Activated gamma-delta T cell treated with anti-CD3 and anti-CD28 coated beads, Interleukin-2, amount 50 U/mL, for 16 hours (primary cell): ENCODE measurements around the gene MTA2.
"Not testable (repeated sequence)": the region's sequence is repeated elsewhere in the genome, so short reads cannot be mapped to it uniquely, and the experiment has no call there.

ENCODE experiments used
- DNase-seq: peaks from one replicate; pipeline ENCODE4 v3.0.0-alpha.2; 2020; ENCODE audit warnings: low read depth

MTA2 gene

DNA sequence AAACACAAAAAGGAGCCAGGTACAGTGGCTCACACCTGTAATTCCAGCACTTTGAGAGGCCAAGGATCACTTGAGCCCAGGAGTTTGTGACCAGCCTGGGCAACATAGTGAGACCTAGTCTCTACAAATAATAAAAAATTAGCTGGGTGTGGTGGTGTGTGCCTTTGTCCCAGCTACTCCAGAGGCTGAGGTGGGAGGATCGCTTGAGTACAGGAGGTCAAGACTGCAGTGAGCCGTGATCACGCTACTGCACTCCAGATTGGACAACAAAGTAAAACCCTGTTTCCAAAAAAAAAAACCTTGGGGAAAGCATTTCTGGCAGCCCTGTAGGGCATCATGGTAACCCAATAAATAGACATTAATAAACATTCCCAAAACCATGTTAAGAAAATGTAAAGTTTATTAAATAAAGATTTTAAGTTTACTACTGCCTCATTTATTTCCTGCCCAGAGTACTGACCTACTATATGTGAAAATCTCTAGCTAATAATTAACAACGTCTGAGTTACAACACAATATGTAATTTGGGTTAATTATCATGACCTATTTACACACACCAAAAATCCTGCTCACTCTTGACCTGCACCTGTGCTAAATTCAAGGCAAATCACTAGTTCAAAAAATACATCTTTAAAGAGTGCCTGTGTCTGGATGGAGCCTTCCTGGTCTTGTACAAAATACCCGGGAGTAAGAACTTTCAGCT lies 36.4 kb downstream of the MTA2 start:
- DNase-seq, result no peak

DNA sequence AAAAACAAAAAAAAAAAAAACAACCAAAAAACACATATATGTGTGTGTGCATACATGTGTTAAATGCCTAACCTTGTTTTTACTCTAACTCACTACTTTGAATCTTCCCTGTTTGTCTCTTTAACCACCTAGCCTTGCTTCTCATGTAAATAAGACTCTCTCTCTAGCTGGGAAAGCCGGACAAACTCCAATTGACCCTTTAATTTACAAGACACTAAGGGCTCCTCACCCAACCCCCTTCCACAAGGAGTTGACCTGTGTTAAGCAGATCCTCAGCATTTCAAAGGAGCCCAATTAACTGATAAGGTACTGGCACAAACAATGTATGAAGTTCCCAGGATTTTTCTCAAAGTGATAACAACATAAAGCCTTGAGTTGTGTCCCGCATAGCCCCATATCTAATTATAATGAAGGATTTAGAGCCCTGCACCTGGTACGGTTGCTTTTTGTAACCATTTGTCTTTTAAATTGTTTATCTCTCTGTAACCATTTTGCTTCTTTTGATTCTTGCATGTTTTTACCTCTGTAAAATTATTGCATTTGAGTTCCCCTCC lies 39.9 kb downstream of the MTA2 start:
- DNase-seq, result not testable (repeated sequence)

DNA sequence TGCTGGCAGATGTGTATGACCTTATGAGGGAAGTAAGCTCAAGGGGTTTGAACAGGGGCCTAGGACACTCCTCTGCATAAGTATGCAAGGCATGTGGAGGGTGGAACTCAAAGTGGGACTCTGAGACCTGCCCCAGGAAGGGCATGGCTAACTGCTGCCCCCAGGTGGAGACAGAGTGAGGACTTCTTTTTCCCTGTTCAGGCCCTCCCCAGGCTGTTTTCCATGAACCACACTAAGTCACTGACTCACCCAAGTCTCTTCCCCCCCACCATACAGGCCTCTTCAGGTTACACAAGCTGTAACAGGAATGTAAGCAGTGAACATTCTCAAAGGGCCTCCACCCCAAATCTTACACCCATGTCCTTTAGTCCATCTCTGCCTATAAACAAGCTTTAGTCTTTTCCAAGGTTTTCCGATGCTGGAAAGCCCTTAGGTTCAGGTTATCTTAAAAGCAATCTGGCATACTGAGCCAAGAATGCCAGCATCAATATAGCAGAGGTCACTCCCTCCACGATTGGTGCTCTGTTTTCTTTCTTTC lies 41.0 kb downstream of the MTA2 start:
- DNase-seq, result peak; percentile 62

DNA sequence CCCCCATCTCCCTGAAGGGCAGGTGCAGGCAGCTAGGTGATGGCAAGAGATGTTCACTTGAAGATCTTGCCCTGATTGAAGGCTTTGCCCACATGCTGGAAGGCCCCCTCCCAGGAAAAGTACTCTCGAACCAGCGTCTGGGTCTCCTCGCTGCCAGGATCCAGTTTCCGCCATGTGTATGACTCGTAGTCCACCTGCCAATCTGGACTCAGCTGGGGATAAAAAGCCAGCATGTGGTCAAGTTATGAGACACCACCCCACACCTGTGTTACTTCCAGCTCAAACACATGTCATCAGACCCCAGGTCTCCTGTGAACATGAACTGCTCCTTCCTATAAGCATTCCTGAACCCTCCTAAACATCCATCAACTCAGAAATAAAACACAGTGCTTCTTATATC lies 42.0 kb downstream of the MTA2 start:
- not testable (repeated sequence) for DNase-seq

DNA sequence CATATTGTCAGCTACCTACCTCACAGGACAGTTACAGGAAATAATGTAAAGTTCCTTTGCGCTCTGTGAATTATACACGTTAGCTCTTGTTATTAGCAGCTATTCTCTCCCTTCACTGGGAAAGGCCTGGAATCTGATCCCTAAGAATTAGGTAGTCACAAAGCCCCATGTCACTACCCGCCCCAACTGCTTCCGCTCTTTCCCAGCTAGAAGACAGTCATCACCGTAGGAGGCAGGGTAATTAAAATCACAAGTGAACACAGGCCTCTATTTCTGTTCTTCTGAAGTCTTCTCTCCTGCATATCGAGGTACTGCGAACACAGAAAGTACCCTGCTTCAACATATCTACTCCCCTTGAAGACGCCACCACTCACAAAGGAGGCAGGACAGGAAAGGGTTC lies 42.5 kb downstream of the MTA2 start:
- no peak for DNase-seq

DNA sequence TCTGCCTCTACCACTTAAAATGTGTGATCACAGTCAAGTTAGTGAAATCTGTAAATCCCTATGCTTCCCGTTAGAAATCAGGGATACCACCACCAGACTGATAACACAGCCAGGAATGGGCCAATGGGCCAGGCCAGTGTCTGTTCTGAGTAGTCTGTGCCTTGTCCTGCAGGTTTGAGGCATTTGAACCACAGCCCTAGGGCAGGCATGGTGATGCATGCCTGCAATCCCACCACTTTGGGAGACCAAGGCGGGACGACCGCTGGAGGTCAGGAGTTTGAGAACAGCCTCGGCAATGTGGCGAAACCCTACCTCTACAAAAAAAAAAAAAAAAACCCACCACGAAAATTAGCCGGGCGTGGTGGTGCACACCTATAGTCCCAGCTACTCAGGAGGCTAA lies 43.0 kb downstream of the MTA2 start:
- DNase-seq, result no peak

DNA sequence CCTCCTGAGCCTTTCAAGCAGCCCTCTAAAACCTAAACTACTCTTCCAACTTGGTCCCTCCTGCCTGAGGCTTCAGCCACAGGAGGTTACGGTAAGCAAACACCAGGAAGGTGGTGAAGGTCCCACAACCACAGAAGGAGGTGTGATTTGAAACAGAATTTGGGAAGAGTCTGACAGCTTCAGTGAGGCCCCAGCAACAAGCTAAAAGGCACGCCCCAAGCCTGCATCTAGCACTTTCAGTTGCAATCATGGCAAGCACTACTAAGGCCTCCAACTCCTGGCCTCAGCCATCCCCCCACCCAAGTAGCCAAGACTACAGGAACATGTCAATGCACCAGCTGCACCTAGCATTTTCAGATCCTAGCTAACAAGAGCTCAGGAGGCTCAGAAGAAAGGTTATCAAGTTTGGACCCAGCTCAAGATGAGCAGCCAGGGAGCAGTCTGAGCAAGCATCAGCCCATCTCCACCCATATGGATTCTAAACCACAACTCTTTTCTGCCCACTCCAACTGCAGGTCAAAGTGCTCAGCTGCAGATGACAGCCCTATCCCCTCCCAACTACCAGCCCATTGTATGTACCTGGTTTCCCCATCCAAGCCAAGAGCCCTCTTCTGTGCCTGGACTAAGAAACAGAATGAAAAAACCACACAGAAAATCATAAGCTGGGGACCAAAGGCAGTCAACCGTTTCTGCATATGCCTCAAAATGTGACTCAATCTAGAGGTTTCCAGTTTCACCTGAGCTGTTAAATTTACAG lies 44.6 kb downstream of the MTA2 start:
- no peak for DNase-seq

DNA sequence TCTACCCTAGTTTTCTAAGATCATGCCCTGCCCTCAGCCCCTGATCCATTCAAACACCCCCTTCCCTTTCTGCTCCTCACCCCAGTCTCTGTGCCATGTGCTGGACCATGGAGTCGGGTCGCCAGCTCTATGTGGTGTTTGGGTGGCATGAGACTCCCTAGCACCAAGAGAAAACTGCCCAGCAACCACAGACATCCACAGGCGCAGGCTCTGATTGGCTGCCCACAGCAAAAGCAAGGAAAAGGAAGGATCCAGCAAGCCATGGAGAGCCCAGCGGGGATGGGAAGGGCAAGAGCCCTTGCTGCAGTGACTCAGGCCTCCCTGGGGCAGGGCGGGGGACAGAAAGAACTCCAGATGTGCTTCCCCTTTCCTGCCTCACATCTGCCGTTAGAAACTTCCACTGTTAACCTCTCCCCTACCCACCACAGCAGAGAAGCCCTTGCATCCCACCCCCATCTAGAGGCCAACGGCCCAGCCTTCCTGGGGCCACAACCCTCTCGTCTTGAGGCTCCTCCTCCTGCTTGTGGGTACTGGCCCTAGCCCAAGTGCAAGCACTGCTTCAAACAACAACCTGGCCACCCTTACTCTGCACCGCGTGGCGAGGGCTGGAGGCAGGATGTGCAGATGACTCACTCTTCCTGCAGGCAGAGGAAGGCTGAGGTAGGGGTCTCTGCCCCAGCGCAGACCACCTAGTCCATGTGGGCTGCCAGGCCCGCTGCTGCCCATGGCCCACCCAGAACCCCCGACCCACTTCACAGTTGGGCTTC lies 45.4 kb downstream of the MTA2 start:
- peak; percentile 77 for DNase-seq

DNA sequence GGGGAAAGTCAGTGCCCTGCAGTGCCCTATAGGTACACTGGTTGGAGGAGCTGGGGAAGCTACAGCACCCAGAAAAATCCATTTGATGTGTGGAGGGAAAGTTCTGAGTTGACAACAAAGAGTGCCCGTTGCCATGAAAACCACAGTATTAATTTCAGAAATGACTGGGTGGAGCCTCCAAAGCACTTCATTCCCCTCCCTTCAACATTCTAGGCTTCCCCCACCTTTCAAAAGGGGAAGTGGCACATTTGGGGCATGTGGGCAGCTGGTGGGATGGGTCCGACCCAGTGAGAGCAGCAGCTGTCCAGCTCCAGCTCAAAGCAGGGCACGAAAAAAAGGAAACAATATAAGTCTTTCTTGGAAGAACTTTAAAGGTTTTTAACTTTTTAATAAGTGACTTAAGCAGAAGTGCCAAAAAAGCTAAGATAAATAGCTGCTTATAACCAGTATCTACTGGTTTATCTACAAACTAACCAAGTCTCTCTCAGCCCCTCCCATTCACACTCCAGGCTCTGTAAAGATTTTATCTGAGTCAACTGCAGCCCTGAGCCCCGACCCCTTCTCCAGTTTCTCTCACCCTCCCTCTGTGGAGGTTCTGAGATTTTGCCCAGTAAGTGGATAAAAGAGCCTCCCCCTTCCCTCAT lies 46.1 kb downstream of the MTA2 start:
- no peak for DNase-seq

DNA sequence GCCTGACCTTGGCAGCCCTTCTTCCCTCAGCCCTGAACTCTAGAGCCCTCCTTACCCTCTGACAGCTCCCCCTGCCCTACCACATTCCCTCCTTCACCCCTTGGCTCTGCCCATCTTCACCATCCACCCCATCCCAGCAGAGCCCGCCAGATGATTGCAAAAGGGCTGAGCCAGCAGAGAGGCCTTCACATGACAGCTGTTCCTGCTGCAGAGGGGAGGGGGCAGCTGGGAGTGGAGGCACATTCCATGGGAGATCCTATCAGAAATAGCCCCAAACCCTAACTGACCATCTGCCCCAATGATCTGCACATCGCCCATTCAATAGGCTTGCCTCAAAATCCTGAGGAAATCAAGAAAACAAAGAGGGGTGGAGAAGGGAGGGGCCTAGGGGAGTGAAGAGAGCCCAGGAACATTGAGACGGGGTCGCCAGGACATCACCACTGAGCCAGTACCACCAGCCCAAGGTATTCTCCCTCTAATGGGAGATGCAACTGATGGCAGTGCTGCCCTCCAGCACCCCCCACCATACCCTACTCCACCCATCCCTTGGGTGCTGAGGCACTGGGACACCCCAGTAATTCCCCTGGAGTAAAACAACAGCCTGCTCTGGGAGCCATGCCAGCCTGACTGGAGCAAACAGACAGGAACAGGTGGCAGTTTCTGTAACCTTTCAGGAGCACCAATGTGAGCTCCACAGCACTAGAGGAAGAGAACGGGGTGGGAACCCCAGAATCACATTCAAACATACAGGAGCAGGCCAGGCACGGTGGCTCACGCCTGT lies 47.1 kb downstream of the MTA2 start:
- no peak for DNase-seq

DNA sequence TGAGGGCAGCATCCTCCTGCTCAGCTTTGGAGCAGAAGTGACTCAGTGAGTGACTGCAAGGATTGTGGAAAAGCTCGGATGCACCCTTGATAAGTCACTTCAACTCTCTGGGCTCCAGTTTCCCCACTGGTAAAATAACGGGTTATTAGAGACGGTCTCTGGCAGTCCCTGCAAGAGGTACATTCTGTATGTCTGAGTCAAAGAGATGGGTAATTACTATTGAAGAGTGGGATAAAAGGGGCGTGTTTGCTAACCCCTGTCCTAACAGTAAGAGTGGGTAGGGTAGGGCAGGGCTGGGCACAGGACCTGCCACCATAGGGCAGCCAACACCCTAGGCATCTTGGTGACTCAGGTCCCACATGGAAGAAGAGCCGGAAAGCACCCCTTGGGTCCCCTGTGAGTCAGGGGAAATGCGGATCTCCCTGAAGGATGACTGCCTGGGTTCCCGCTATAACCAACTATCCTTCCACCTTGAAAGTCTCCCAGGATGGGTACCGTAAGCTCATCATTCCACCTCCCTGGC lies 47.8 kb downstream of the MTA2 start:
- DNase-seq, result no peak

DNA sequence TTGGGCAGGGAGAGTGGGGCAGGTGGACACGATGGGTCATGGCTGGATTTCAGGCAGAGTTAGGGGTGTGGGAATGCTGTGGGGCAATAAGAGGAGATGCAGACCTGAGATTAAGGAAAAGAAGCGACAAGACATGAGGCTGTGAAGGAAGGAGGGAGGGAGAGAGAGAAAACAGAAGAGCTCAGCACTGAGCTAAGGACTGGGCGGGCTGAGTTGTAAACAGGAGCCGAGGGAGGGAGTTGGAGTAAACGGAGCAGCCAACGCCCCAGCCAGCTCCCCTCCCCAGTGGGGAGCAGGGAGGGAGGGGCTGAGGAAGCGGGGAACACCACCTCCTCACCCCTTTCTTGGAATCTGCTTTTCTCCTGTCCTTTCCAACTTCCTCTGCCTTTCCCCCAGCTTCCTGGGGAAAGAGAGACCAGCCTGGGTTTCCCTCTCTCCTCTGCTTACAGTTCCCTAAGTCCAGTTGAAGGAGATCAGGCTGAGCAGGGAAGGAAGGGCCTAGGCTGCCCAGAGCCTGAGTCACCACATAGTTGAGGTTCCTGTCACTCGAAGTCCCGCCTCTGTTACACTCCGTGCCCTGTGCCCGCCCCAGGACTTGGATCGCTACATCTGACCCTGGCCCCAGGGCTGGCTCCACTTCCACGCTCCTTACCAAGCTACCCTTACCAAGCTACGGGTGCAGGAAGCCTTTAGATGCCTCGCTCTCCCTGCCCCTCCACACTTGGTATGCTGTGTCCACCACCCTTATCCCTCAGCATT lies 48.4 kb downstream of the MTA2 start:
- DNase-seq, result no peak

DNA sequence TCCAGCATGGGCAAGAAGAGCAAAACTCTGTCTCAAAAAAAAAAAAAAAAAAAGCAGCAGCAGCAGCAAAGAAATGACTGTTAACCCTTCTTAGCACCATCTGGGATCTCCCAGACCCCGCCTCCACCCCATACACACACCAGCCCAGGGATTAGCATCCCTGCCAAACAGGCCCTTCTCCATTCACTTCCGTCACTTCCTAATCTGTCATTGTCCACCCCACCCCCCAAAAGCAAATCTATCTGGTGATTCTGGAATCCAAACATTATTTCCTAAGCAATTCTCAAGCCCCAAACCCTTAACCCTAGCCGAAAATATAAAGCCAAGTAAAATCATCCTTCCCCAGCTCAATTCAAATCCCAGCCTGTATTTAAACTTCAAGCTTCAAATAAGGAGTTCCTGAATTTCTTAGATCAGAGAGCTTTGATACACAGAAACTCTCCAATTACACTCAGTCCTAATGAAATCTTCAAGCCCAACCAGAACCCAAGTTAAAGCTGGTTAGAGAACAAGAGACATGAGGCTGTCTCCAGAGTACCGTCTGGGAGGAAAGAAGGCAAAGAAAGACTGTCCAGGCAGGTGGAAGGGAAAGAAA lies 49.1 kb downstream of the MTA2 start:
- no peak for DNase-seq

DNA sequence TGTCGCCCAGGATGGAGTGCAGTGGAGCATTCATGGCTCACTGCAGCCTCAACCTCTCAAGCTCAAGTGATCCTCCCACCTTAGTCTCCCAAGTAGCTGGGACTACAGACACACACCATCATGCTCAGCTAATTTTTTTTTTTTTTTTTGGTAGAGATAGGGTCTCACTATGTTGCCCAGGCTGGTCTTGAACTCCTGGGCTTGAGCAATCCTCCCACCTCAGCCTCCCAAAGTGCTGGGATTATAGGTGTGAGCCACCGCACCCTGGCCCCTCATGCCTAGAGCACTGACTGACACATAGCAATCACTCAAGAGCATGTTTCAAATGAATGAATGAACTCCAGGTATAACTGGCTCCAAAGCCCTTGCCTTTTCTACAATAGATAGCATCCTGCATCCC lies 51.2 kb downstream of the MTA2 start:
- DNase-seq, result not testable (repeated sequence)

DNA sequence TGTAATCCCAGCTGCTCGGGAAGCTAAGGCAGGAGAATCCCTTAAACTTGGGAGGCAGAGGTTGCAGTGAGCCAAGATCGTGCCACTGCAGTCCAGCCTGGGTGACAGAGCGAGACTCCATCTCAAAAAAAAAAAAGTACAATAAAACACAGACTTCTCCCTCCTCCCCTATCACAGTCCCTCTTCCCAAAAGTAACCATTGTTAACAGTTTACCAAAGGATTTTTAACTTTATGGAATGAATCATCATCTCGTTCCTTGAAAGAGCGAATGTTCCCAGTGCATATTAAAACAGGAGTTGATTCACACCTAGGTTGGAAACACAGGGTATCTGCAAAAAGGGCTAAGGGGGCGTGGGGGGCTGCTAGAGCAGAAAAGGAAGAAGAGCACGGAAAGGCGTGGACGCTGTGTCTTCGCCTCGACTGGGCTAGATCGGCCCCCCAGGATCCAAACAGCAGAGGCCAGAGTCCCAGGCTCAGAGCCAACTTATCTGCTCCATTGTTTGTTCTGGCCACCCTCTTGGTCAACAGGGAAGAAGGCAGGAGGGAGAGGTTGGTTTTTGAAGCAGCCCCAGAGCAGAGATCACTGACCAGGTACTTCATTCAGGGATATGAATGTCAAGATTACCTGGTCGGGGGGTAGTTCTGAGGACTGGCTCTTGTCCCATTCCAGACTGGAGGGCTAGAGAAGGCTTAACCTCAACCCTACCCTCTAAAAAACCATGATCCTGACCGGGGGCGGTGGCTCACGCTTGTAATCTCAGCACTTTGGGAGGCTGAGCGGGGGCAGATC lies 52.9 kb downstream of the MTA2 start:
- no peak for DNase-seq

DNA sequence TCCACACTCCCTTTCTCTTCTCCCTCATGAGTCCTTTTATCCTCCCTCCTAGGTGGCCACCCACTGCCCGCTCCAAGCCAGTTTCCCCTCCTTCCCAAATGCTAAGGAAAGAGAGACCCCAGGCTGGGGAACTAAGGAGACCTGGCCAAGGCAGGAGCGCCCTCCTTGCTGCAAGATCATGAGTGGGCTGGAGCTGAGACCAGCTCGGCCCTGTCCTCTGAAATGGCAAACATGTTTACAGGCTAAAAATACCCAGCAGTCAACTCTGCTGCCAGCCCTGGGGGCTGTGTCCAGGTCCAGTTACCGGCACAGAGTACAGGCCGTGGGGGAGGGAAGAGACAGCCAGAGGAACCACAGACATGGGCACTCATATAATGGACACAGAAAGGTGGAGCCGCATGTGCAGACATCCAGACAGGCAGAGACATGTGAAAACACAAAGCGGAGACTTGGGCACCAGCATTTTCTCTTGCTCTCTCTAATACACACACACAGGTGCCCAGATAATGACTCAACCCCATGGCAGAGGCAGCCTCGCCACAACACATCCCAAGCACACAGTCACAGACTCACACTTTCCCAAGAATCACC lies 53.9 kb downstream of the MTA2 start:
- no peak for DNase-seq

DNA sequence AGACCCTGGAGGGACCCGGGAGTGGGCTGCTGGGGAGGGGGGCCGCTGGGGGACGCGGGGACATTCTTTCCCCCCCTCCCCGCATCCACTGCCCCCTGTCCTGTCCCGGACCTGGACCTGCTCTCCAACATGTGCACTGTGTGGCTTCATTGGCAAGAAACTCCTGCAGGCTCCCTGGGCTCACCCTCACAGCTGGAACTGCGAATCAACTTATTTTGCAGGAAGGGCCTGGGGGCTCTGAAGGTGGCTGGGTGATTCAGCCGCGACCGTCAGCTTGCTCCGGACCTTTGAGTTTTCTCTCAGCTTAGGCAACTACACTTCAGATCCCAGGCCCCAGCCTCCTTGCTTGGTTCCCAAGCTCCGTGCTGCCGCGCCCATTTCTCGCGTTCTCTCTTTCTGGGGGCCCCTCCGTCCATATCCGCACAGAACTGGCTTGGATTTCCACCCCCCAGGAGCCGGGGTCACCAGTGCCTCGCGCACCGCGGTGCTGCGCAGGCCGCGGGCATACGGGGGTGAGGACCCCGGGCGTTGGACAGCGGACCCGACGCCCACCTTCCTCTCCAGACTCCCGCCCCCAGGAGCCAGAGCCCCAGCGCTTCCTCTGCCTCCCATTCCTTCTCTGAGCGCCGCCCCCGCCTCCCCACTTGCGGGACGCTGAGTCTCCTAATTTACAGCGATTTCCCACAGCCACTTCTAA lies 54.6 kb downstream of the MTA2 start:
- no peak for DNase-seq
